IPS DF 4.7 (cell line): ENCODE measurements around the gene JDP2.

Experiments used
- DNase-seq: peaks from one replicate; pipeline ENCODE4 v3.0.0-alpha.2; 2013; ENCODE audit warnings: low spot score; ENCODE audit errors: extremely low read depth

Gene JDP2

GRCh38 chr14:75435473-75435872, 7.7 kb downstream of the JDP2 start:
- no peak for DNase-seq

DNA sequence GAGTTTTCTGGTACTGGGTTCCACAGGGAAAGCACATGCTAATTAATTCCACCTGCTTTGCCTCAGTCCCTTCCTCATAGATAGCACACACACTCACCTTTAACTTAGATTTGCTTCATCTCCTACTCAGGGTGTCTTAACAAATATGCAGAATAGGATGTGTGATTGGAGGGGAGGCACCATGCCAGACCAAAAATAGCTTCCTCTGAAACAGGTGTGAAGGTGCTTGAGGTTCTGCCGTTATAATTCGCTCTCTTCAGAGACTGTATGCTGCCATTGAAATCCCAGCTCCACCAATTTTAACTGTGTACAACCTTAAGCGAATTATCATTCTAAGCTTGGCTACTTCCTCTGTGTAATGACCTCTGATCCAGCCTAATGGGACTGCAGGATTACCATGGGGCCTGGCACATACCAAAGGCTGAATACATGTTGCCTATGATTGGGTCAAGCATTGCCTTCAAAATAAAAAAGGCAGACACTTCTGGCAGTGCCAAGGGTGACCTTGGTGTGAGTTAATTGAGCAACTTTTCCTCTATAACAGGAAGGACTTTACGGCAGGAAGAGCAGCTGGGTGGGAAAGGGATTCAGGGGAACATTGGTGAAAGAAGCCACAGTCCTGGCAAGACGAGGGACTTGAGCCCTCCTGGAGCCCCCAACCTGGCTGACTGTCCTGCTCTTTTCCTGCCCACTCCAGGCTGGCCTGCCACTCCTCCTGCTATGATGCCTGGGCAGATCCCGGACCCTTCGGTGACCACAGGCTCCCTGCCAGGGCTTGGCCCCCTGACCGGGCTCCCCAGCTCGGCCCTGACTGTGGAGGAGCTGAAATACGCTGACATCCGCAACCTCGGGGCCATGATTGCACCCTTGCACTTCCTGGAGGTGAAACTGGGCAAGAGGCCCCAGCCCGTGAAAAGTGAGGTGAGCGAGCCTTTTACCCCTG, 9.7 kb downstream of the JDP2 start:
- no peak for DNase-seq

DNA sequence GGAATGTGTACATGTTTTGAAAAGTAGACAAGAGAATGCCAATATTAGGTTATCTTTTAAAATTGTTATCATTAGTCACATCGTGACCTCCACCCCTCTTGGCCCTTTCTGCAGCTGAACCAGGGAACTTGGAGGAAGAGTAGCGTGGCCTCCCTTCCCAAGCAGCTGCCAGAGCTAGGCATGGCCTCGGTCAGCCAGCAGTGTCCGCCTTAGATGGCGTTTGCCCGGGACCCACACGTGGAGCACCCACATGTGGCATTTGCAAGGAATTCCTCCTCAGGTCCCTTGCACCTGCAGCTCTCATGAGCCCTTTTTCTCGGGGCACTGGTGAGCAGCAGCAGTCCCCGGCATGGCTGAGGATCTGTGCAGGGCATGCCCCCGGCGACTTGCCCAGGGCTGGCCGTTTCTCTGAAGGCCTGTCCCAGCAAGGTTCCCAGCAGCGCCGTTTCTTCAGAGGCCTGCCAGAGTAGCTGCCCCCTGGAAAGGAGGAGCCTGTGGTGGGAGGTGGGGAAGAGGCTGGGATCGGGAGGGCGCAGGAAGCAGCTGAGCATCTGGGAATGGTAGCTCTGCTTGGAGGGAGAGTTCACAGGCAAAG, 10.8 kb downstream of the JDP2 start:
- no peak for DNase-seq

- no peak for DNase-seq
These were observed 12.2 kb downstream of the JDP2 start for GRCh38 chr14:75439989-75440388.

- DNase-seq = no peak
These were observed 13.1 kb downstream of the JDP2 start for GRCh38 chr14:75440733-75441477.

GRCh38 chr14:75441728-75442127, 13.9 kb downstream of the JDP2 start:
- no peak for DNase-seq

GRCh38 chr14:75442166-75442565, 14.3 kb downstream of the JDP2 start:
- no peak for DNase-seq

DNA sequence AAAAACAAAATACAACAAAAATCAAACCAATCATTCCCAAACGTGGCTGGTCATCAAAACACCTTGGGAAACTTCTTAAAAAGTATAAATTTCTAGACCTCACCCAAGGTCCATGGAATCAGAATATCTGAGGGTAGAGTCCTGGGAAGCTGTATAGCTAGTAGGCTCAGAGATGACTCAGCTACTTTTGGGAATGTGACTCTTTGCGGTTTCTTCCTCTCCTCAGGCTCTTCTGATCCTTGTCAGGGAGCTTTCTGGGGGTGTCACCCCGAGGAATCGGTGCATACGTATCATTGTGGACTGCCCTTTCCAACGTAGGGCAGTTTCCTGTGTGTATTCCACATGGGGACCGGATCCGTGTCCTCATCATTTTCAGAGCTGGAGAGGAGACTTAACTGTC, 14.8 kb downstream of the JDP2 start:
- no peak for DNase-seq

- DNase-seq = no peak
These were observed 15.6 kb downstream of the JDP2 start for GRCh38 chr14:75443203-75443969.

- no peak for DNase-seq
These were observed 17.4 kb downstream of the JDP2 start for GRCh38 chr14:75445236-75445635.

- DNase-seq = no peak
These were observed 18.1 kb downstream of the JDP2 start for GRCh38 chr14:75445963-75446362.

DNA sequence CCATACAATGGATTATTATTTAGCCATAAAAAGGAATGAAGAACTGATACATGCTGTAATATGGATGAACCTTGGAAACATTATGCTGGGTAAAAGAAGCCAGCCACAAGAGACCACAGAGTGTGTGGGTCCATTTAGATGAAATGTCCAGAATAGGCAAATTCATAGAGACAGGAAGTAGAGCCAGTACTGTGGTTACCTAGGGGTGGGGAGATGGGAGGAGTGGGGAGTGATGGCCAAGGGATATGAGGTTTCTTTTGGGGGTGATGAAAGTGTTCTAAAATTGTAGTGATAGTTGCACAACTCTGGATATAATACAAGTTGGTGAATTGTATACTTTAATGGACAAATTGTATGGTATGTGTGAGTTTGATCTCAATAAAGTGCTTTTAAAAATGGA, 18.6 kb downstream of the JDP2 start:
- DNase-seq = no peak

GRCh38 chr14:75448209-75448608, 20.4 kb downstream of the JDP2 start:
- DNase-seq = no peak

DNA sequence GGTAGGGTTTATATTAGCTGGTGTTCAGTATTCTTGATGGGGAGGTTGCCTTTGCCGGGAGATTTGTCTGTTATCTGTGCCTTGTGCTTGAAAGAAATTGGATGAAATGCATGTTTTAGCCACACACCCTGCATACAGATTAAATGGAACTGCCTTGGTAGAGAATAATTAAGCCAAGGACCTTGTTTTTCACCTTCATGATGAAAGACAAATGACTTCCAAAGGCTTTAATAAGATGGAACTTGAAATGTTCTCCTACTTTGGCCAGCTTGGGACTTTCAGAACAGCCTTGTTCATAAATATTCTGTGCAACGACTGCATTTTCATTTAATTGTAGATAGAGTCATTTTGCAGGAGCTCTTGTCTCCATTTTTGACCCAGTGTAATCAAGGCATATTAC, 21.2 kb downstream of the JDP2 start:
- no peak for DNase-seq

DNA sequence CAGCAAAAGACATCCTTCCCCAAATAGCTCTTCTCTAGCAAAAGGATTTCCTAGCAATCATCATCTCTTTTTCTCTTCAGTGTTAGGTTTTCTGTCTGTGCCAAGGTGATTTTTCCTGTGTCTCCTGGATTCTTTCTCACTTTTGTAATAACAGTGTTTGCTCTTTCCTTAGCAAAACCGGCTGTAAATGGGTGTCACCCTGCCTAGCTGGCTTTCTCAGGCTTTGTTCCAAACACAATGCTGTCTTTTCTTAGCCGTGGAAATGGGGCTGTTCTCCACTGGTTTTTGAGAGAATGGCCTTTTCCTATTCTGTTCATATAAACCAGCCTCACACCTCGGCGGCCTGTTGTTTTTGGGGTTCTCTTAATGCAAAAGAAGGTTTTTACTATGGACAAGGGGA, 21.9 kb downstream of the JDP2 start:
- DNase-seq = no peak

GRCh38 chr14:75450381-75451276, 22.8 kb downstream of the JDP2 start:
- no peak for DNase-seq

- no peak for DNase-seq
These were observed 24.5 kb downstream of the JDP2 start for GRCh38 chr14:75452324-75452723.

- peak; percentile 83 for DNase-seq
These were observed 25.3 kb downstream of the JDP2 start for GRCh38 chr14:75452900-75453816.

DNA sequence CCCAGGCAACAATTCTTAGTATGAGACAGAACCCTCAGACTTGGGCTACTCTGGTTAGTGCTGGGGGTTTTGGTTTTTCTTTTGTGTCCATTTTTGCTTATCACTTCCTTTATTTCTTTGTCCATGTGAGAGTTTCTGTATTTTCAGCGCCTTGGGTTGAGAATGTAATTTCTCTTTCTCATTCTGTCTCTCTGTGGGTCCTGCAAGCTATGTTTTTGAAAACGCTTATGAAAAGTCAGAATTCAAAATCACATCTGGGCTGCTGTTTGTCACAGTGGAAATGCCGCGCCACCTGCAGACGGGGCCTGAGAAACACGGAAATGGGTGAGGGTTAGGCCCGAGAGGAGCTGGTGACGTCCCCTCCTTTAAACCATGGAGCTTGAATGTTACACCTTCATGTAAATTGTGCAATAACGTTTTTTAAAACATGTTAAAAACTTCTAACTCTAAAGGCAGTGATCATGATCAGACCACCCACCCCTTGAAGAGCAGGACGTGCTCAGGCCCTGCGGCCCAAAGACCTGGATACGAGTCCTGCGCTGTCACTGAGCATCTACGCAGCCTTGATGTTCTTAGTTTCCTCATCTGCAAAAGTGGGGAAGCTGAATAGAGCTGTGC, 26.1 kb downstream of the JDP2 start:
- no peak for DNase-seq
